SK-N-SH (cell line): Measurements from ENCODE around the gene DOK6.

Experiments used
- FOSL2 ChIP-seq: IDR thresholded peaks from 2 replicates; pipeline ENCODE4 v1.4.0; 2012; ENCODE audit warnings: low read depth, mild to moderate bottlenecking, moderate library complexity, borderline replicate concordance
- RFX5 ChIP-seq: IDR thresholded peaks from 2 replicates; pipeline ENCODE4 v1.6.1; 2012; ENCODE audit warnings: mild to moderate bottlenecking, improper control_type of control experiment, low read length
- SIN3A ChIP-seq: IDR thresholded peaks from 2 replicates; pipeline ENCODE4 v1.6.1; 2012; ENCODE audit warnings: low read depth, mild to moderate bottlenecking, low read length, moderate library complexity, borderline replicate concordance
- YY1 ChIP-seq: IDR thresholded peaks from 2 replicates; pipeline ENCODE4 v1.4.0; 2012; ENCODE audit warnings: low read depth, mild to moderate bottlenecking
- TF ChIP-seq, protein P1 (sequence below): fragments of 200-600 bp; sonication (generic); IDR thresholded peaks from 2 replicates; pipeline ENCODE4 v1.6.1; 2017; ENCODE audit warnings: antibody characterized with exemption, mild to moderate bottlenecking, moderate library complexity

GRCh38 chr18:69408522-69408921 lies 7.8 kb downstream of the DOK6 start:
- TF ChIP-seq, protein P1, sequence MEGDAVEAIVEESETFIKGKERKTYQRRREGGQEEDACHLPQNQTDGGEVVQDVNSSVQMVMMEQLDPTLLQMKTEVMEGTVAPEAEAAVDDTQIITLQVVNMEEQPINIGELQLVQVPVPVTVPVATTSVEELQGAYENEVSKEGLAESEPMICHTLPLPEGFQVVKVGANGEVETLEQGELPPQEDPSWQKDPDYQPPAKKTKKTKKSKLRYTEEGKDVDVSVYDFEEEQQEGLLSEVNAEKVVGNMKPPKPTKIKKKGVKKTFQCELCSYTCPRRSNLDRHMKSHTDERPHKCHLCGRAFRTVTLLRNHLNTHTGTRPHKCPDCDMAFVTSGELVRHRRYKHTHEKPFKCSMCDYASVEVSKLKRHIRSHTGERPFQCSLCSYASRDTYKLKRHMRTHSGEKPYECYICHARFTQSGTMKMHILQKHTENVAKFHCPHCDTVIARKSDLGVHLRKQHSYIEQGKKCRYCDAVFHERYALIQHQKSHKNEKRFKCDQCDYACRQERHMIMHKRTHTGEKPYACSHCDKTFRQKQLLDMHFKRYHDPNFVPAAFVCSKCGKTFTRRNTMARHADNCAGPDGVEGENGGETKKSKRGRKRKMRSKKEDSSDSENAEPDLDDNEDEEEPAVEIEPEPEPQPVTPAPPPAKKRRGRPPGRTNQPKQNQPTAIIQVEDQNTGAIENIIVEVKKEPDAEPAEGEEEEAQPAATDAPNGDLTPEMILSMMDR = no peak
- no peak for TF ChIP-seq SIN3A
- no peak for TF ChIP-seq RFX5
- no peak for TF ChIP-seq YY1
- TF ChIP-seq FOSL2 = no peak
